HepG2 (cell line): ENCODE measurements around the gene CNBD2. TPM values are rescaled to one million over a fixed set of nuclear protein-coding genes. Genes with fewer than 3 reads are reported as not detected.

ENCODE experiments used
- FOXK2 ChIP-seq: fragments of 450-650 bp; IDR thresholded peaks from 2 replicates; pipeline ENCODE4 v1.6.1; 2016
- JUND ChIP-seq: sonication (generic); formaldehyde crosslinking; IDR thresholded peaks from 2 replicates; pipeline ENCODE4 v1.8.0; 2022; ENCODE audit warnings: mild to moderate bottlenecking, missing genetic modification reagents
- MIER2 ChIP-seq: IDR thresholded peaks from 2 replicates; pipeline ENCODE4 v1.6.1; 2016; ENCODE audit warnings: missing biosample characterization, missing genetic modification reagents
- NFE2L2 ChIP-seq: fragments of 150-350 bp; IDR thresholded peaks from 2 replicates; pipeline ENCODE4 v1.6.1; 2014; ENCODE audit warnings: low read length
- RNF219 ChIP-seq: sonication (generic); formaldehyde crosslinking; IDR thresholded peaks from 2 replicates; pipeline ENCODE4 v1.5.0; 2020; ENCODE audit warnings: mild to moderate bottlenecking, missing genetic modification reagents
- ZEB1 ChIP-seq: IDR thresholded peaks from 2 replicates; pipeline ENCODE4 v1.6.1; 2012; ENCODE audit warnings: mild to moderate bottlenecking, low read depth, inconsistent platforms; ENCODE audit not compliant: insufficient replicate concordance
- ZHX2 ChIP-seq, 2 experiments: sonication (generic) in 1 of 2; formaldehyde crosslinking in 1 of 2; IDR thresholded peaks; 2 replicates each; pipeline versions ENCODE4 v1.6.1 to v1.9.0; 2014 to 2022; ENCODE audit warnings: antibody characterized with exemption in 1 of 2, borderline replicate concordance in 1 of 2, inconsistent platforms in 1 of 2, low read depth in 1 of 2, missing genetic modification reagents in 1 of 2
- ZNF234 ChIP-seq: sonication (generic); formaldehyde crosslinking; conservative IDR thresholded peaks from 2 replicates; pipeline ENCODE4 v1.5.1; 2020; ENCODE audit warnings: mild to moderate bottlenecking, missing genetic modification reagents
- ZNF274 ChIP-seq: sonication (generic); formaldehyde crosslinking; IDR thresholded peaks from 2 replicates; pipeline ENCODE4 v1.5.1; 2020; ENCODE audit warnings: mild to moderate bottlenecking, missing genetic modification reagents
- ZNF451 ChIP-seq: sonication (generic); formaldehyde crosslinking; IDR thresholded peaks from 2 replicates; pipeline ENCODE4 v1.5.0; 2020; ENCODE audit warnings: mild to moderate bottlenecking, missing genetic modification reagents
- ZNF615 ChIP-seq: sonication (generic); formaldehyde crosslinking; IDR thresholded peaks from 2 replicates; pipeline ENCODE4 v1.5.0; 2020; ENCODE audit warnings: mild to moderate bottlenecking, missing genetic modification reagents, borderline replicate concordance
- ZNF644 ChIP-seq: IDR thresholded peaks from 2 replicates; pipeline ENCODE4 v1.6.1; 2016; ENCODE audit warnings: low read depth
- ZNF775 ChIP-seq: sonication (generic); formaldehyde crosslinking; IDR thresholded peaks from 2 replicates; pipeline ENCODE4 v1.4.0; 2020; ENCODE audit warnings: missing genetic modification reagents, mild to moderate bottlenecking, moderate library complexity, borderline replicate concordance
- polyA plus RNA-seq, 8 experiments: library from polyadenylated mRNA; depleted of rRNA in 3 of 8; stranded (reverse) in 7 of 8; unstranded in 1 of 8; fragments of >200 nt; fragmentation: Illumina TruSeq in 4 of 8; extraction: Trizol in 4 of 8; gene quantifications; 2 replicates each; pipeline versions ENCODE4 v1.2.1 to v1.2.3, GENCODE V29; 2011 to 2016; ENCODE audit warnings: low read depth in 4 of 8, missing spikeins in 1 of 8, mixed read lengths in 1 of 8; ENCODE audit not compliant: insufficient read depth in 1 of 8
- total RNA-seq, 5 experiments: library from RNA; depleted of rRNA; stranded (reverse); fragments of >200 nt; fragmentation: Illumina TruSeq; extraction: Trizol; gene quantifications; 2 replicates each; pipeline ENCODE4 v1.2.3, GENCODE V29; 2016; ENCODE audit warnings: low read depth in 1 of 5
- TF ChIP-seq, protein P1 (sequence below): sonication (generic); formaldehyde crosslinking; IDR thresholded peaks from 2 replicates; pipeline ENCODE4 v1.9.0; 2021; ENCODE audit warnings: missing genetic modification reagents, borderline replicate concordance
- TF ChIP-seq, protein P2 (sequence below): sonication (generic); formaldehyde crosslinking; IDR thresholded peaks from 2 replicates; pipeline ENCODE4 v1.8.1; 2023; ENCODE audit warnings: missing genetic modification reagents, mild to moderate bottlenecking, borderline replicate concordance

CNBD2 gene
- total and polyA plus RNA-seq, 2 of the 13 experiments (the other 11 are each of a cell fraction or from before 2014, with no cell fraction given): 12.4 to 22.8 TPM

DNA sequence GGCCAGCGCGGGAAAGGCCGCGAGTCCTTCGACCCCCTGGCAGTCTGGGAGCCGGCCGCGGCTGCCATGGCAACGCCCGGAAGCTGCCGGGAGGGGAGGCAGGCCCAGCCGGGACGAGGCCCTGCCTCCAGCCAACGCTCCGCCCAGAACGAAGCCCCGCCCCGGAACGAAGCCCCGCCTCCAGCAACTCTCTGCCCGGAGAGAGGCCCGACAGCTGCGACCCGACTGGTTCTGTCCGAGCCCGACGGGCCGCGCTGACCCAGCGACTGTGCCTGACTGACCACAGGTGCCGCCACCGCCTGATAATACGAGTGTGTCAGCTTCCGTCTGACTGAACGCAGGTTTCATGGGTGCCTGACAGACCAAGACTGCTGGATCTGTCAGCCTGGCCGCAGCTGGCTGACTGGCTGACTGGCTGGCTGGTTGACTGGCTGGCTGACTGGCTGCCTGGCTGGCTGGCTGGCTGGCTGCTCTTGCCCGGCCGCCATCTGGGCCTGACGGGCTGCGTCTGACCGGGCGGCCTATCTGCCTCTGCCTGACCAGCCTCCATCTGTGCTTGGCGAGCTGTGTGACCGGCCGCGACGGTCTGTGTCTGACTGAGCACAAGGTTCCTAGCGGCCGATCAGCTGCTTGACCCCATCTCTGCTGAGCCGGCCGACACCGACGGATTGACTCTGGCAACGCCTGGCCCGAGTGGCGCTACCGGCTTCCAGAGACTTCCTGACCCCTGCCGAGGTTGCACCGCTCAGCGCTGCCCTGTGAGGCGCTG lies 96.5 kb downstream of the CNBD2 start (continued):
- TF ChIP-seq, protein P1, sequence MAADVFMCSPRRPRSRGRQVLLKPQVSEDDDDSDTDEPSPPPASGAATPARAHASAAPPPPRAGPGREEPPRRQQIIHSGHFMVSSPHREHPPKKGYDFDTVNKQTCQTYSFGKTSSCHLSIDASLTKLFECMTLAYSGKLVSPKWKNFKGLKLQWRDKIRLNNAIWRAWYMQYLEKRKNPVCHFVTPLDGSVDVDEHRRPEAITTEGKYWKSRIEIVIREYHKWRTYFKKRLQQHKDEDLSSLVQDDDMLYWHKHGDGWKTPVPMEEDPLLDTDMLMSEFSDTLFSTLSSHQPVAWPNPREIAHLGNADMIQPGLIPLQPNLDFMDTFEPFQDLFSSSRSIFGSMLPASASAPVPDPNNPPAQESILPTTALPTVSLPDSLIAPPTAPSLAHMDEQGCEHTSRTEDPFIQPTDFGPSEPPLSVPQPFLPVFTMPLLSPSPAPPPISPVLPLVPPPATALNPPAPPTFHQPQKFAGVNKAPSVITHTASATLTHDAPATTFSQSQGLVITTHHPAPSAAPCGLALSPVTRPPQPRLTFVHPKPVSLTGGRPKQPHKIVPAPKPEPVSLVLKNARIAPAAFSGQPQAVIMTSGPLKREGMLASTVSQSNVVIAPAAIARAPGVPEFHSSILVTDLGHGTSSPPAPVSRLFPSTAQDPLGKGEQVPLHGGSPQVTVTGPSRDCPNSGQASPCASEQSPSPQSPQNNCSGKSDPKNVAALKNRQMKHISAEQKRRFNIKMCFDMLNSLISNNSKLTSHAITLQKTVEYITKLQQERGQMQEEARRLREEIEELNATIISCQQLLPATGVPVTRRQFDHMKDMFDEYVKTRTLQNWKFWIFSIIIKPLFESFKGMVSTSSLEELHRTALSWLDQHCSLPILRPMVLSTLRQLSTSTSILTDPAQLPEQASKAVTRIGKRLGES: no peak
- no peak for TF ChIP-seq NFE2L2
- TF ChIP-seq JUND: no peak; the same call in 1 of the 2 replicates
- TF ChIP-seq ZNF451: peak; percentile 84
- no peak for TF ChIP-seq ZNF615 (CRISPR knock-in tag)
- TF ChIP-seq ZNF775 (CRISPR knock-in tag): no peak
- 0 out of 2 replicates have a peak, but pooled peaks have one; percentile 47 for TF ChIP-seq MIER2 (CRISPR knock-in tag)
- peak; percentile 90 for TF ChIP-seq ZNF274 (CRISPR knock-in tag)
- TF ChIP-seq, protein P2, sequence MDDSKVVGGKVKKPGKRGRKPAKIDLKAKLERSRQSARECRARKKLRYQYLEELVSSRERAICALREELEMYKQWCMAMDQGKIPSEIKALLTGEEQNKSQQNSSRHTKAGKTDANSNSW (CRISPR knock-in tag): peak; percentile 80; the same call in 1 of the 2 replicates
- TF ChIP-seq ZNF234 (CRISPR knock-in tag): no peak
- TF ChIP-seq FOXK2: no peak
- TF ChIP-seq ZEB1: no peak
- no peak for TF ChIP-seq RNF219
- no peak; the same call in 1 of the 2 replicates for TF ChIP-seq ZNF644 (CRISPR knock-in tag)
- no peak for TF ChIP-seq ZHX2 (IDR thresholded peaks at IDR 0.05; ENCODE audit: low read depth)
- no peak for TF ChIP-seq ZHX2 (CRISPR knock-in tag; IDR thresholded peaks at IDR 0.05; ENCODE audit: borderline replicate concordance)
